ENCODE measurements around the gene DLL4.
"Not testable (repeated sequence)": the region's sequence is repeated elsewhere in the genome, so short reads cannot be mapped to it uniquely, and the experiment has no call there.

Gene DLL4

GRCh38 chr15:40943764-40944365 lies 14.7 kb downstream of the DLL4 start:
- no peak for DNase-seq

- DNase-seq: no peak
These were observed 15.6 kb downstream of the DLL4 start for GRCh38 chr15:40944510-40945296.

- no peak for DNase-seq
These were observed 19.8 kb downstream of the DLL4 start for GRCh38 chr15:40948706-40949473.

GRCh38 chr15:40949756-40950207 lies 20.6 kb downstream of the DLL4 start:
- DNase-seq: no peak

GRCh38 chr15:40951764-40952163 lies 22.6 kb downstream of the DLL4 start:
- DNase-seq: no peak

GRCh38 chr15:40952301-40952900 lies 23.3 kb downstream of the DLL4 start:
- DNase-seq: no peak

GRCh38 chr15:40952901-40953712 lies 24.0 kb downstream of the DLL4 start, which contains the start of gene CHAC1:
TSS of gene CHAC1 (plus strand) at chr15:40953471. CDS start at chr15:40953584, 113 bp downstream.
- DNase-seq: peak; percentile 91

GRCh38 chr15:40953713-40954074 lies 24.6 kb downstream of the DLL4 start:
- DNase-seq: no peak

GRCh38 chr15:40954158-40954848 lies 25.2 kb downstream of the DLL4 start:
- DNase-seq: not testable (repeated sequence)

GRCh38 chr15:40955141-40955903 lies 26.2 kb downstream of the DLL4 start:
- DNase-seq: no peak

- no peak for DNase-seq
These were observed 26.9 kb downstream of the DLL4 start for GRCh38 chr15:40955930-40956540.

- DNase-seq: no peak
These were observed 27.4 kb downstream of the DLL4 start for GRCh38 chr15:40956541-40956982.

GRCh38 chr15:40957041-40957555 lies 28.0 kb downstream of the DLL4 start:
- no peak for DNase-seq

GRCh38 chr15:40957581-40958051 lies 28.5 kb downstream of the DLL4 start:
- peak; percentile 73 for DNase-seq

GRCh38 chr15:40958146-40958545 lies 29.0 kb downstream of the DLL4 start:
- peak; percentile 35 for DNase-seq

- no peak for DNase-seq
These were observed 29.6 kb downstream of the DLL4 start for GRCh38 chr15:40958723-40959122.

- DNase-seq: no peak
These were observed 30.4 kb downstream of the DLL4 start for GRCh38 chr15:40959331-40960141.

GRCh38 chr15:40960151-40960885 lies 31.2 kb downstream of the DLL4 start:
- no peak for DNase-seq
